Urinary bladder (tissue), 4 donors: ENCODE data around the gene NELFB. TPM values are rescaled to one million over a fixed set of nuclear protein-coding genes. Genes with fewer than 3 reads are reported as not detected.

Experiments
- DNase-seq: peaks from one replicate; pipeline ENCODE4 v3.0.0-alpha.2; 2015; ENCODE audit errors: extremely low spot score
- H3K27ac ChIP-seq: one replicate; pipeline ENCODE4 v1.5.1; 2013; ENCODE audit warnings: low read depth, mild to moderate bottlenecking, moderate library complexity
- H3K36me3 ChIP-seq: one replicate; pipeline ENCODE4 v1.6.1; 2013; ENCODE audit warnings: mild to moderate bottlenecking, moderate library complexity; ENCODE audit not compliant: insufficient read depth
- H3K4me1 ChIP-seq: one replicate; pipeline ENCODE4 v1.6.1; 2013; ENCODE audit warnings: mild to moderate bottlenecking, moderate library complexity; ENCODE audit not compliant: insufficient read depth
- H3K4me3 ChIP-seq: one replicate; pipeline ENCODE4 v1.5.1; 2013; ENCODE audit warnings: low read depth, low read length
- WGBS: extraction: QIAGEN DNeasy Blood & Tissue Kit; methylation state at CpG from one replicate; pipeline ENCODE4 v1.1.7; 2013; 5-methylcytosine and 5-hydroxymethylcytosine counted together
- polyA plus RNA-seq: library from polyadenylated mRNA; stranded (reverse); fragments of 200-250 nt; gene quantifications from one replicate; pipeline ENCODE4 v1.2.3, GENCODE V29; 2013
- total RNA-seq: library from RNA; depleted of rRNA; stranded (reverse); fragments of >200 nt; gene quantifications from one replicate; pipeline ENCODE4 v1.2.3, GENCODE V29; 2014
- donor health status: healthy with polysubstance abuse.
- donor health status: healthy.

The NELFB gene
- total RNA-seq (28.9 TPM), polyA plus RNA-seq (64.2 TPM)

DNA sequence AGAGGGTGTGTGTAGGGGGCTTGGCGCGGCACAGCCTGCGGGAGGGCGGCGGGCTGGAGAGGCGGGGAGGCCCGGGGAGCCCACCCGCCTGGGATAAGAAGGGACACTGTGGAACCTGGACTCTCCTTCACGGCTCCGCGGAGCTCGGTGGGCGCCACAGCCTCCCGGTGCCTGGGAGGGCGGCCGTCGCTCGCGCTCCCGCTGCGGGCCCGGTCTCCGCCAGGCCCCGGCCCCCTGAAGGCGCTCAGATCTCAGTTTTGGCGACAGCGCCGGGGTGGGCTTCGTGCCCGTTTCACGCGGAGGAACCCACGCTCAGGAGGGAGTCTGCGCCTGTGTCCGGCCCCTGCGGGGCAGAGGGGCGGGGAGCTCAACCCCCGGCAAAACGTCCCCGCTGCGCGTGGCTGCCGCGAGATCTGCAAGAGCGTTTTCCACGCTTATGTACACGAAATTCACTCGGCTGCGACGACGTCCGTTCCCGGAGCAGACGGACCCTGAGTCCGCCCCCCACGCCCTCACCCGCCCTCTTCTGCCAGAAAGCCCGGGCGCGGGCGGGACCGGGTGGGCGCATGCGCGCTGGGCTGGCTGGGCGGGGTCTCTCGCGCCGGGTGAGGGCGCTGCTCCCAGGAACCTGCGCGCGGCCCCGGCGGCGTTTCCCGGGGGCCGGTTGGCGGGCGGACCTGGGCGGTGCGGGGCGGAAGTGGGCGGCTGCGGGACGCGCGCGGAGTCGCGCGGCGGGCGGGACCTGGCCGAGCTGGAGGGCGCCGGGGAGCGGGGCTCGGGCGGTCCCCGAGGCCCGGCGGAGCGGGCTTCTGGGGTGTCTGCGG is at the start of gene NELFB:
TSS of gene NELFB (plus strand) at position 704 of the 824 bp plus-strand sequence.
- no peaks in the 10 kb centered on the region for H3K4me1 ChIP-seq
- under 1% methylated on average over 105 of the region's 105 CpGs for WGBS
- peak within 1 kb of the TSS; percentile 98 for H3K4me3 ChIP-seq
- no peaks in the 10 kb centered on the region for H3K36me3 ChIP-seq
- DNase-seq, result peak; percentile 63
- peak within 1 kb of the TSS; percentile 70 for H3K27ac ChIP-seq

DNA sequence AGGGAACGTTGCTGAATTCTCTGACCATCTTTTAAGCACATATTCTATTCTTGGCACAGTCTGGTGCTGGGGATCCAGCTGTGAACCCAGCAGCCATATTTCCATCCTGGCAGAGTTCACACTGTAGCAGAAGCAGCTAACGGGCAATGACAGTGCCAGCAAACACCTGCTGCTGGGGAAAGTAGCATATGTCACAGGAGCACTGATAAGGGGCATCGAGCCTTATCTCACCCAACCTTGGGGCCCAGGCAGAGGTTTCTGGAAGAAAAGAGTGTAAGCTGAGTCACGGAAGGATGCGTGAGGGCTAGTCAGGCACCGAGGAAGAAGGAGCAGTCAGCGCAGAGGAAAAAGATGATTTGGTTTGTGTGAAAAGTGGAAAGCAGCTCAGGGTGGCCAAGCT is 48.5 kb upstream of the NELFB start:
- DNase-seq, result no peak
- no peak overlapping the region for H3K4me3 ChIP-seq
- no peak overlapping the region for H3K27ac ChIP-seq
- no peaks in the 10 kb centered on the region for H3K4me1 ChIP-seq
- 81% methylated on average over 7 of the region's 7 CpGs for WGBS
- no peaks in the 10 kb centered on the region for H3K36me3 ChIP-seq

DNA sequence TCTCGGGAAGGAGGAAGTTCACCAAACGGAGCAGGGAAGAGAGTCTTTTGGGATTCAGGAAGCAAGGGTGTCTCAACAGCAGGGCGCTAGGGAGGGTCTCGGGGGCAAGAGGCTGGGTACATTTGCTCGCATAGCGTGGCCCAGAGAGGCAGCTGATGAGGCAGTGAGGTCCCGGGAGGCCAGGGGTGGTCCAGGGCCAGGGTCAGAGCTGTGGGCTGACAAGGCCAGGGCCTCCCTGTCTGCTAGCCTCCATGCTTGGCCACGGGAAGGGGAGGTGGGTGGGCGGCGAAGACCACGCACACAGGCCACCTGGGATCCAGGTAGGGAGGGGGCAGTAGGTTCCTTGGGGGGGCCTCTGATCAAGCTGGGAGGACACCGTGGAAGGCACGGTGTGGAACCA is 43.6 kb upstream of the NELFB start:
- no peak for DNase-seq
- H3K27ac ChIP-seq, result no peak overlapping the region
- H3K4me3 ChIP-seq, result no peak overlapping the region
- H3K36me3 ChIP-seq, result no peaks in the 10 kb centered on the region
- WGBS, result 80% methylated on average over 13 of the region's 13 CpGs
- H3K4me1 ChIP-seq, result no peaks in the 10 kb centered on the region

DNA sequence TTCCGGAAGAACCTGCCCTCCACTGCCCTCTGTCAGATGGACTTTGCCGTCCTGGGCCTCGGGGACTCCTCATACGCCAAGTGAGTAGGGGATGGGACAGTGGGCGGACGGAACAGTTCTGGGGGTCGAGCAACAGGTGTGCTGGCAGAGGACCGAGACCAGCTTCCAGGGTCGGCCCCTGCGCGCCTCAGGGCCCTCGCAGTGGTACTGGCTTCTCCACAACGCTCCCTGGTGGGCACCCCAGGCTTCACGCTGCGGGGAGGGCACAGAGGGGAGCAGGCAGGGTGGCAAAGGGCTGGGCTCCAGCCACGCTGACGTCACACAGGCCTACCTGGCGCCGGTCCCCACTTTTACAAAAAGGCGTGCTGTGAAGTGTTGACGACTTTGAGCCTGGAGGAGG is 42.6 kb upstream of the NELFB start:
- 81% methylated on average over 21 of the region's 21 CpGs for WGBS
- H3K36me3 ChIP-seq, result no peaks in the 10 kb centered on the region
- no peak overlapping the region for H3K27ac ChIP-seq
- no peak overlapping the region for H3K4me3 ChIP-seq
- no peaks in the 10 kb centered on the region for H3K4me1 ChIP-seq
- no peak for DNase-seq

DNA sequence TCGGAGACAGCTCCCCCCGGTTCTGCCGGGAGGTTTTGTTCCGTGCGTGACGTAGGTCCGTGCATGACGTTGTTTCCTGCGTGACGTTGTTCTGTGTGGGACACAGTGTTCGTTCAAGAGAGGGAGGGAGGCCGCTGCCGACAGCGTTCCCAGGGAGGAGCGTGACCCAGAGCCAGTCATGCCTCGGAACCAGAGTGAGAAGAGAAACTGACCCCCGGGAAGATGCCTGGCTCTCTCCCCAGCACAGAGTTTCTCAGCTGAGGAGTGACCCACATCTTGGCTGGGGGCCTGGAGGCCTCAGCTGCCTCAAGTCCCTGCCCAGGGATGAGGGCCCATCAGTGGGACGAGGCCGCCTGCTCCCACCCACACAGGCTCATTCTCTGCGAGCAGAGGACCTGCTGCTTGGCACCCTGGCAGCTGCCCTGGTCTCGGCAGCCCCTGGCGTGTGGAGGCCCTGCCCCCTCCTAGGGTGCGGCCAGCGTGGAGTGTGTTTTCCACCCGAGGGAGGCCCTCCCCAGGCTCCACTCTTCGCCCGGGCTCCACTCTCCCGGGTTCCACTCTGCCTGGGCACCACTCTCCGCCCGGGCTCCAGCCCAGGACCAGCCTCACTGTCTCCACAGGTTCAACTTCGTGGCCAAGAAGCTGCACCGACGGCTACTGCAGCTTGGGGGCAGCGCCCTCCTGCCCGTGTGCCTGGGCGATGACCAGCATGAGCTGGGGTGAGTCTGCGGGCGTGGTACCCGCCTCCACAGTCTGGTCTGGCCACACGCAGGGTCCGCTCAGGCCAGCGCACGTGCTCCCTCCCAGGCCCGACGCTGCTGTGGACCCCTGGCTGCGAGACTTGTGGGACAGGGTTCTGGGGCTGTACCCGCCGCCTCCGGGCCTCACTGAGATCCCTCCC is 41.7 kb upstream of the NELFB start:
- no peaks in the 10 kb centered on the region for H3K36me3 ChIP-seq
- no peaks in the 10 kb centered on the region for H3K4me1 ChIP-seq
- no peak overlapping the region for H3K27ac ChIP-seq
- DNase-seq, result no peak
- H3K4me3 ChIP-seq, result no peak overlapping the region
- WGBS, result 90% methylated on average over 49 of the region's 49 CpGs

DNA sequence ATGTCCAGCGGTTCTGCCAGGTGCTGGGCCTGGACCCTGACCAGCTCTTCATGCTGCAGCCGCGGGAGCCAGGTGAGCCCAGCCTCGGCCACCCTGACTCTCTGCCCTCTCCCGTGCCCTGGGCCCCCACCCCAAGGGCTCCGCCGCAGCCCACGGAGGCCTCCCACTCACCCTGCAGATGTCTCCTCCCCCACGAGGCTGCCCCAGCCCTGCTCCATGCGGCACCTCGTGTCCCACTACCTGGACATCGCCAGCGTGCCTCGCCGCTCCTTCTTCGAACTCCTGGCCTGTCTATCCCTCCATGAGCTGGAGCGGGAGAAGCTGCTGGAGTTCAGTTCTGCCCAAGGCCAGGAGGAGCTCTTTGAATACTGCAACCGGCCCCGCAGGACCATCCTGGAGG is 40.5 kb upstream of the NELFB start:
- H3K4me1 ChIP-seq, result no peaks in the 10 kb centered on the region
- H3K36me3 ChIP-seq, result no peaks in the 10 kb centered on the region
- no peak for DNase-seq
- no peak overlapping the region for H3K27ac ChIP-seq
- 93% methylated on average over 19 of the region's 19 CpGs for WGBS
- no peak overlapping the region for H3K4me3 ChIP-seq

GRCh38 chr9:137215196-137215986 is 39.7 kb upstream of the NELFB start:
- Histone ChIP-seq H3K4me3 (no peak overlapping the region), H3K36me3 (no peaks in the 10 kb centered on the region), H3K4me1 (no peaks in the 10 kb centered on the region), H3K27ac (no peak overlapping the region)
- no peak for DNase-seq
- WGBS, result 91% methylated on average over 22 of the region's 22 CpGs

DNA sequence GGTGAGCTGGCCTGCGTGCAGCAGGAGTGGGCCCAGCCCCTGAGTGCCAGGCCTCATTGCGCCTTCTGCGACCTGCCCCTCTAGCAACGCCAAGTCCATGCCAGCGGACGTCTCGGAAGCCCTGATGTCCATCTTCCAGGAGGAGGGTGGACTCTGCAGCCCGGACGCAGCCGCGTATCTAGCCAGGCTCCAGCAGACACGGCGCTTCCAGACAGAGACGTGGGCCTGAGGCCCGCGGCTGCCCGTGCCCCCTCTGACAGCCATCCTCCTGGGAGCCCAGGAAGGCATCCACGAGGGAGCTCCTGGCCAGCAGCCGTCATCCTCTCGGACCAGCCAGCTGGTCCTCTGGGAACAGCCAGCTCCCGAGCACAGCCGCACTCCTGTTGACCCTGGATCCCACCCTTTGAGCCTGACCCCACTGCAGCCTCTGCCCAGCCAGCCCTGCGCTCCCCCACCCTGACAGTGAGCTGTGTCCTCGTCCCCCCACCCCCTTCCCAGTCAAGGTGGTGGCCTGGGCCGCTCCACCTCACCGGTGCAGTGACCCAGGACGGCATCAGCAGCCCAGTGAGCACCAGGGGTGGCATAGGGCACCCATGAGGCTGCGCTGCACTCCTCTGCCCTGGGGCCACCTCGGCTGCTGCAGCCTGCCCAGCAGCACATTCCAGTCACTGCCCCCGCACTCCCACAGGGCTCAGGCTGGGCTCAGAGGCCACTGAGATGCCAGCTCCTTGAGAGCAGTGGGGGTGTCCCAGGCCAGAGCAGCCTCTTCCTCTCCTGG is 38.8 kb upstream of the NELFB start:
- WGBS, result 93% methylated on average over 30 of the region's 30 CpGs
- DNase-seq, result no peak

GRCh38 chr9:137217276-137218211 is 37.6 kb upstream of the NELFB start:
- 61% methylated on average over 36 of the region's 36 CpGs for WGBS
- Histone ChIP-seq H3K4me1 (no peaks in the 10 kb centered on the region), H3K4me3 (no peak overlapping the region), H3K27ac (peak overlapping the region; percentile 64), H3K36me3 (no peaks in the 10 kb centered on the region)
- no peak for DNase-seq

More for the DNA sequence above, 38.8 kb upstream of the NELFB start:
- Histone ChIP-seq H3K4me3 (no peak overlapping the region), H3K36me3 (no peaks in the 10 kb centered on the region), H3K4me1 (no peaks in the 10 kb centered on the region), H3K27ac (no peak overlapping the region)

DNA sequence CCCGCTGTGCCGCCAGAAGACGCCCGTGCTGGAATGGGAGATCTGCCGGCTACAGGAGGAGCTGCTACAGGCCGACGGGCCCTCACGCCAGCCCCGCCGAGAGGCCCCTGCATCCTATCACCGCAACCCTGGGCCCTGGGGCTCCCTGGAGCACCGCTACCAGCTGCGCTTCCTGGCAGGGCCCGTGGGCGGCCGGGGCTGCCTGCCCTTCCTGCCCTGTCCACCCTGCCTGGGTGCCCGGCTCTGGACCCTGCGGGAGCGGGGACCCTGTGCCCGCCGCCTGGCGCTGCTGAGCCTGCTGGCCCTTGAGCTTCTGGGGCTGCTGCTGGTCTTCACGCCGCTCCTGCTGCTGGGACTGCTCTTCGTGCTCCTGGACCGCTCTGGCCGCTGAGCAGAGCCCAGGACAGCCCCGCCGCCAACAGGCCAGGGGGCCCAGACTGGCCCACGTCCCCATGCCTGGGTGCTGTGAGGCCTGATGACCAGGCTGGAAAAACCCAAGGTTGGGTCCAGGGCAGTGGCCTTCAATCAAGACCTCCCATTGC is 36.8 kb upstream of the NELFB start:
- 89% methylated on average over 30 of the region's 30 CpGs for WGBS
- no peak overlapping the region for H3K27ac ChIP-seq
- H3K36me3 ChIP-seq, result no peaks in the 10 kb centered on the region
- DNase-seq, result no peak
- no peaks in the 10 kb centered on the region for H3K4me1 ChIP-seq
- no peak overlapping the region for H3K4me3 ChIP-seq

GRCh38 chr9:137218754-137219271 is 36.3 kb upstream of the NELFB start:
- no peak for DNase-seq
- WGBS, result 72% methylated on average over 12 of the region's 12 CpGs
- no peak overlapping the region for H3K4me3 ChIP-seq
- H3K4me1 ChIP-seq, result no peaks in the 10 kb centered on the region
- no peak overlapping the region for H3K27ac ChIP-seq
- H3K36me3 ChIP-seq, result no peaks in the 10 kb centered on the region
